MCF 10A (cell line): ENCODE measurements around the gene MDM2. TPM values are rescaled to one million over a fixed set of nuclear protein-coding genes. Genes with fewer than 3 reads are reported as not detected.
A peak's percentile ranks its signal among the peaks of the same experiment; 100 is the strongest.

Experiments
- Bru-seq: library from RNA; stranded (reverse); fragments of 400-500 nt; gene quantifications from one replicate; lab custom pipeline; 2021; lab: Mats Ljungman, UMichigan
- BruChase-seq, 2 experiments: library from RNA; stranded (reverse); fragments of 400-500 nt; gene quantifications; one replicate each; lab custom pipeline; 2021; lab: Mats Ljungman, UMichigan
- BruUV-seq: library from RNA; stranded (reverse); fragments of 400-500 nt; replicated peaks from 2 replicates; lab custom pipeline; 2021; lab: Mats Ljungman, UMichigan
- CTCF ChIA-PET: fragments of 300-600 bp; sonication (Branson Sonifier 250); formaldehyde crosslinking; extraction: SDS; loops from one replicate; lab custom pipeline; 2021; ENCODE audit warnings: antibody characterized with exemption, inconsistent platforms; lab: Yijun Ruan, JAX
- POLR2A ChIA-PET: fragments of 300-600, 350-650 bp; sonication (Branson Sonifier 250); formaldehyde crosslinking; extraction: SDS; loops from one replicate; lab custom pipeline; 2020; ENCODE audit warnings: antibody characterized with exemption, inconsistent platforms; lab: Yijun Ruan, JAX
- DNase-seq: peaks from one replicate; pipeline ENCODE4 v3.0.0-alpha.2; 2018; ENCODE audit not compliant: unreplicated experiment
- H3K27ac Mint-ChIP-seq: one replicate; pipeline ENCODE4 v1.8.0; 2022; ENCODE audit warnings: mild to moderate bottlenecking, low read depth, mixed read lengths; ENCODE audit not compliant: unreplicated experiment
- H3K27me3 Mint-ChIP-seq: one replicate; pipeline ENCODE4 v1.8.0; 2022; ENCODE audit warnings: mixed read lengths; ENCODE audit not compliant: insufficient read depth, unreplicated experiment
- H3K36me3 Mint-ChIP-seq: one replicate; pipeline ENCODE4 v1.8.0; 2022; ENCODE audit warnings: mild to moderate bottlenecking, moderate library complexity, mixed read lengths; ENCODE audit not compliant: insufficient read depth, unreplicated experiment
- H3K4me1 Mint-ChIP-seq: one replicate; pipeline ENCODE4 v1.8.0; 2022; ENCODE audit warnings: mixed read lengths; ENCODE audit not compliant: insufficient read depth, unreplicated experiment
- H3K4me3 Mint-ChIP-seq: one replicate; pipeline ENCODE4 v1.8.0; 2022; ENCODE audit warnings: mild to moderate bottlenecking, moderate library complexity, mixed read lengths; ENCODE audit not compliant: unreplicated experiment
- H3K9me3 Mint-ChIP-seq: one replicate; pipeline ENCODE4 v1.8.0; 2022; ENCODE audit warnings: mixed read lengths; ENCODE audit not compliant: unreplicated experiment
- intact Hi-C: fragments of 100-400 bp; cut with micrococcal nuclease; formaldehyde crosslinking; loops from 2 replicates; pipeline ENCODE4 v1.14.1; 2022
- long read RNA-seq: library from polyadenylated mRNA; stranded (forward); transcript quantifications from one replicate; pipeline ENCODE4 v2.0.0, GENCODE V29; 2022
- total RNA-seq: library from RNA; stranded (reverse); gene quantifications from 2 replicates; pipeline ENCODE4 v1.2.3, GENCODE V29; 2022
- TF ChIP-seq, protein P1 (sequence below): fragments of 200-600 bp; IDR thresholded peaks from one replicate; pipeline ENCODE4 v1.8.0; 2022; ENCODE audit warnings: antibody characterized with exemption, mild to moderate bottlenecking; ENCODE audit not compliant: unreplicated experiment

MDM2 gene
- total RNA-seq (353 and 383 TPM in 2 replicates), Bru-seq, nascent RNA (percentile 99 among the genes with signal in this experiment), BruChase-seq, experiment 1, labeled RNA remaining after a 6-hour chase (percentile 99 among the genes with signal in this experiment), BruChase-seq, experiment 2, labeled RNA remaining after a 2-hour chase (percentile 100 among the genes with signal in this experiment)
- long read RNA-seq, full-length matches to known transcripts: 35 of 59 reads
- long read RNA-seq, partial matches to known transcripts: 5 of 59 reads
- long read RNA-seq, other reads (novel, unspliced or antisense): 19 of 59 reads

DNA sequence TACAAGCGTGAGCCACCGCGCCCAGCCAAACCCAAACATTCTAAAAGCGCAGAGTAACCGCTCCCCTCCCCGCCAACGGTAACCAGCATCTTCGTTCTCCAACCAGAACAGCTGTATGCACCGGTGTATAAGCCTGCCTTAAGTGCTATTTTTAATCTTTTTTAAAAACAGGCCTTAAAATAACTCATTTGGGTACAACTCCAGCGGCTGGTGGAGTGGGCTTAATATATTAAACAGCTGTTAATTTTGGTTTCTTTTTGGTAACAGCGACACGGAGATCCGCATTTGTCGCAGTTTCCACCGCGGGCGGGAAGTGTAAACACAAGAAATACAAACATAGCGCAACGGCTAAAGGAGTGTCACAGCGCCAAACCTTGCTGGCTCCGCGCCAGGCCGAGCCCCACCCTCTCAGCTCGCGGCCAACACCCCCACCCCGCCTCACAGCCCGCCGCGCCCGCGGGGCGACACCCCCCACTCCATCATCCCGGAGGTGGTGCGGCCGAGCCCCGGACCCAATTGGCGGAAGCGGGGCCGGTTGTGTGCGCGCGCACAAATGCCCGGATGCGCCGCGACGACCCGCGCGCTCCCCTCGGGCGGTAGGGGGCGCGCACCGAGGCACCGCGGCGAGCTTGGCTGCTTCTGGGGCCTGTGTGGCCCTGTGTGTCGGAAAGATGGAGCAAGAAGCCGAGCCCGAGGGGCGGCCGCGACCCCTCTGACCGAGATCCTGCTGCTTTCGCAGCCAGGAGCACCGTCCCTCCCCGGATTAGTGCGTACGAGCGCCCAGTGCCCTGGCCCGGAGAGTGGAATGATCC lies at the start of gene MDM2:
TSS of gene MDM2 (plus strand) at position 602 of the 812 bp plus-strand sequence. CDS start 301 bp downstream, outside the sequence.
- Mint-ChIP-seq H3K27ac (peak within 1 kb of the TSS; percentile 94), H3K27me3 (no peaks in the 10 kb centered on the region), H3K9me3 (no peaks in the 10 kb centered on the region), H3K4me3 (peak within 1 kb of the TSS; percentile 90), H3K36me3 (peaks cover 49% of the 10 kb centered on the region), H3K4me1 (peaks cover 8% of the 10 kb centered on the region)
- TF ChIP-seq, protein P1, sequence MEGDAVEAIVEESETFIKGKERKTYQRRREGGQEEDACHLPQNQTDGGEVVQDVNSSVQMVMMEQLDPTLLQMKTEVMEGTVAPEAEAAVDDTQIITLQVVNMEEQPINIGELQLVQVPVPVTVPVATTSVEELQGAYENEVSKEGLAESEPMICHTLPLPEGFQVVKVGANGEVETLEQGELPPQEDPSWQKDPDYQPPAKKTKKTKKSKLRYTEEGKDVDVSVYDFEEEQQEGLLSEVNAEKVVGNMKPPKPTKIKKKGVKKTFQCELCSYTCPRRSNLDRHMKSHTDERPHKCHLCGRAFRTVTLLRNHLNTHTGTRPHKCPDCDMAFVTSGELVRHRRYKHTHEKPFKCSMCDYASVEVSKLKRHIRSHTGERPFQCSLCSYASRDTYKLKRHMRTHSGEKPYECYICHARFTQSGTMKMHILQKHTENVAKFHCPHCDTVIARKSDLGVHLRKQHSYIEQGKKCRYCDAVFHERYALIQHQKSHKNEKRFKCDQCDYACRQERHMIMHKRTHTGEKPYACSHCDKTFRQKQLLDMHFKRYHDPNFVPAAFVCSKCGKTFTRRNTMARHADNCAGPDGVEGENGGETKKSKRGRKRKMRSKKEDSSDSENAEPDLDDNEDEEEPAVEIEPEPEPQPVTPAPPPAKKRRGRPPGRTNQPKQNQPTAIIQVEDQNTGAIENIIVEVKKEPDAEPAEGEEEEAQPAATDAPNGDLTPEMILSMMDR: peak; percentile 67
- peak; percentile 91 for DNase-seq
- CTCF ChIA-PET: interaction anchor here (0.7 to 2.8 kb wide), 10 partner anchors 9 to 759 kb away, joined by 3 to 13 read pairs (median 4); no protein-coding TSS in a partner anchor
- no TSS peak for BruUV-seq
- intact Hi-C loops: loop anchor here (1.0 to 10.0 kb wide), 3 partner anchors 20 to 473 kb away; partner anchors contain the start of genes MDM1 and SLC35E3
- POLR2A ChIA-PET: interaction anchor here (0.7 to 3.3 kb wide), 24 partner anchors 11 to 476 kb away, joined by 3 to 185 read pairs (median 6); partner anchors contain the start of genes CPSF6, MDM1, RAP1B and SLC35E3

GRCh38 chr12:68759852-68760251 lies 48.1 kb upstream of the MDM2 start:
- peaks cover 6% of the 10 kb centered on the region for H3K4me1 Mint-ChIP-seq
- no peaks in the 10 kb centered on the region for H3K9me3 Mint-ChIP-seq
- no peak overlapping the region for H3K4me3 Mint-ChIP-seq
- BruUV-seq: no TSS peak
- ChIA-PET POLR2A (interaction anchor here (0.6 to 1.3 kb wide), 3 partner anchors 14 to 49 kb away, joined by 3 to 4 read pairs (median 3); partner anchors contain the start of gene SLC35E3), CTCF (no interaction called here)
- TF ChIP-seq, protein P1: no peak
- intact Hi-C loops: no loop called here
- H3K27me3 Mint-ChIP-seq: no peaks in the 10 kb centered on the region
- no peak overlapping the region for H3K27ac Mint-ChIP-seq
- no peak for DNase-seq
- peaks cover 39% of the 10 kb centered on the region for H3K36me3 Mint-ChIP-seq

GRCh38 chr12:68760806-68761441 lies 47.1 kb upstream of the MDM2 start:
- ChIA-PET CTCF (no interaction called here), POLR2A (no interaction called here)
- no peaks in the 10 kb centered on the region for H3K27me3 Mint-ChIP-seq
- H3K4me1 Mint-ChIP-seq: peaks cover 6% of the 10 kb centered on the region
- no peak for DNase-seq
- H3K4me3 Mint-ChIP-seq: no peak overlapping the region
- H3K36me3 Mint-ChIP-seq: peaks cover 45% of the 10 kb centered on the region
- no peak overlapping the region for H3K27ac Mint-ChIP-seq
- no TSS peak for BruUV-seq
- H3K9me3 Mint-ChIP-seq: no peaks in the 10 kb centered on the region
- intact Hi-C loops: no loop called here
- TF ChIP-seq, protein P1: no peak
